Astrocyte (in vitro differentiated cells and primary cell): ENCODE data around the gene PAPPA2.

Source experiments
- CTCF ChIP-seq: IDR thresholded peaks from 2 replicates; pipeline ENCODE4 v1.5.1; 2011; ENCODE audit warnings: low read depth, mild to moderate bottlenecking, inconsistent platforms, low read length, moderate library complexity; ENCODE audit not compliant: insufficient read depth
- EZH2 ChIP-seq: IDR thresholded peaks from 2 replicates; pipeline ENCODE4 v1.6.1; 2012; ENCODE audit warnings: mild to moderate bottlenecking, low read length, inconsistent platforms; ENCODE audit not compliant: insufficient read depth

GRCh38 chr1:176533020-176533419 is 70.0 kb downstream of the PAPPA2 start:
- no peak for TF ChIP-seq CTCF
- no peak for TF ChIP-seq EZH2
